ENCODE measurements around the gene GALNT13.

GRCh38 chr2:153917570-153917969, 45.8 kb downstream of the GALNT13 start:
- TF ChIP-seq CTCF (IDR thresholded peaks at IDR 0.05) (no peak), POLR2A (IDR thresholded peaks at IDR 0.05) (no peak)

Data from breast epithelium (tissue), 3 donors.